Tibial artery (tissue), 4 donors: ENCODE results near the gene YIPF6.
"Not testable (repeated sequence)": the region's sequence is repeated elsewhere in the genome, so short reads cannot be mapped to it uniquely, and the experiment has no call there.

Experiments
- DNase-seq, 2 donors: peaks; one replicate each; pipeline ENCODE4 v3.0.0-alpha.2; 2019
- H3K27ac ChIP-seq, 2 donors: fragments of 200-600 bp; sonication (generic) in 1 of 2; 1 replicate in 1 of 2; 2 replicates in 1 of 2; pipeline ENCODE4 v1.5.1; 2018 to 2019; ENCODE audit warnings: mild to moderate bottlenecking in 1 of 2
- H3K27me3 ChIP-seq, 2 donors: fragments of 200-600 bp; sonication (generic) in 1 of 2; one replicate each; pipeline versions ENCODE4 v1.5.1 to v1.6.0; 2016 to 2019
- H3K36me3 ChIP-seq, 3 donors: fragments of 200-600 bp; sonication (generic) in 2 of 3; one replicate each; pipeline ENCODE4 v1.5.1; 2016 to 2019; ENCODE audit warnings: mild to moderate bottlenecking in 2 of 3
- H3K4me1 ChIP-seq, 4 donors: fragments of 200-600 bp; sonication (generic) in 2 of 4; 1 replicate in 3 of 4; 2 replicates in 1 of 4; pipeline ENCODE4 v1.5.1; 2016 to 2019
- H3K4me3 ChIP-seq, 2 donors: fragments of 200-600 bp; sonication (generic) in 1 of 2; 1 replicate in 1 of 2; 2 replicates in 1 of 2; pipeline ENCODE4 v1.5.1; 2018 to 2019; ENCODE audit warnings: mild to moderate bottlenecking in 2 of 2
- H3K9me3 ChIP-seq, 3 donors: fragments of 200-600 bp; sonication (generic) in 1 of 3; one replicate each; pipeline ENCODE4 v1.5.1; 2016 to 2019
- CTCF ChIP-seq, 2 experiments: fragments of 200-600 bp in 1 of 2; fragments of 450-650 bp in 1 of 2; IDR thresholded peaks; one replicate each; pipeline ENCODE4 v1.5.1; 2017 to 2019; ENCODE audit warnings: antibody characterized with exemption in 2 of 2, mild to moderate bottlenecking in 1 of 2, moderate library complexity in 1 of 2
- intact Hi-C: fragments of 100-400 bp; cut with DNase I; formaldehyde crosslinking; loops from one replicate; pipeline ENCODE4 v1.15.0; 2023; ENCODE audit warnings: low total_unique reads

The YIPF6 gene

GRCh38 chrX:68536429-68536828, 37.6 kb downstream of the YIPF6 start:
- H3K9me3 ChIP-seq = no peaks in the 10 kb centered on the region
- no peaks in the 10 kb centered on the region for H3K4me1 ChIP-seq
- DNase-seq = no peak
- intact Hi-C loops = no loop called here
- H3K27me3 ChIP-seq = no peaks in the 10 kb centered on the region
- no peak for TF ChIP-seq CTCF (IDR thresholded peaks at IDR 0.05)
- H3K27ac ChIP-seq = no peak overlapping the region
- H3K4me3 ChIP-seq = no peak overlapping the region
- peaks cover 0 to 8% (median 4%) of the 10 kb centered on the region in 3 donors for H3K36me3 ChIP-seq

DNA sequence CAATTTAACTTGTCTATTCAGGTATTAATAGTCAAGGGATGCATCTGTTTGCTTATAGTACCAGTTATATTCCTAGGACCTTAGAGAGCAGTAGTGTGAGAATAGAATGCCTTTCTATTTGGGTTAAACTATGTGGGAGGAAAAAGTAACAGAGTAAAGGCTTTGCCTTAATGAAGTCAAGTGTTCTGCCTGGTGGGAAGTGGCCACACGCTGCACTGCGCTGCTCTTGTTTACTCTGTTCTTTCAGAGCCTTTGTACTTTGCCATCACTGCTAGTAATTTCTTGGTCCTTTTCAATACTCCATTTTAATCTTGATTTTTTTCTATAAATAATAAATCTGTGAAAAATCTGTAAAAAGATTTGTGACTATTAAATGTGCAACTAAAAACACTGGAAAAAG, 38.0 kb downstream of the YIPF6 start:
- H3K27me3 ChIP-seq = no peaks in the 10 kb centered on the region
- DNase-seq = no peak
- no peak overlapping the region for H3K4me3 ChIP-seq
- peaks cover 0 to 3% (median 2%) of the 10 kb centered on the region in 3 donors for H3K36me3 ChIP-seq
- no peak overlapping the region for H3K27ac ChIP-seq
- no peaks in the 10 kb centered on the region for H3K9me3 ChIP-seq
- TF ChIP-seq CTCF (IDR thresholded peaks at IDR 0.05) = no peak
- no peaks in the 10 kb centered on the region for H3K4me1 ChIP-seq
- intact Hi-C loops = no loop called here

DNA sequence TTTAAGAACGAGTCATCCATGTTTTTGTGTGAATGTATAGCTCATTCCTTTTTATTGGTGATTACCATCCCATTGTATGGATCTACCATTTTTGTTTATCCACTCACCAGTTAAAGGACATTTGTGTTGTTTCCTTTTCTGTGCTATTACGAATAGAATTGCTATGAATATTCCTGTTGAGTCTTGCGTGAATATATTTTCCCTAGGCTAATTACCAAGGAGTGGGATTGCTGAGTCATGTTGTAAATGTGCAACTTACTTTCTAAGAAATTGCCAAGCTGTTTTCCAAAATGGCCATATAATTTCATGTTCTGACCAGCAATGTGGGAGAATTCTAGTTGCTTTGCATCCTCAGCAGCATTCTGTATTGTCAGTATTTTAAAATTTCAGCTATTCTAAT, 51.3 kb downstream of the YIPF6 start:
- no peaks in the 10 kb centered on the region for H3K27me3 ChIP-seq
- H3K4me1 ChIP-seq = no peaks in the 10 kb centered on the region
- no peak overlapping the region for H3K27ac ChIP-seq
- no peaks in the 10 kb centered on the region for H3K9me3 ChIP-seq
- H3K4me3 ChIP-seq = no peak overlapping the region
- intact Hi-C loops = no loop called here
- H3K36me3 ChIP-seq = no peaks in the 10 kb centered on the region
- no peak for DNase-seq
- TF ChIP-seq CTCF (IDR thresholded peaks at IDR 0.05) = no peak

DNA sequence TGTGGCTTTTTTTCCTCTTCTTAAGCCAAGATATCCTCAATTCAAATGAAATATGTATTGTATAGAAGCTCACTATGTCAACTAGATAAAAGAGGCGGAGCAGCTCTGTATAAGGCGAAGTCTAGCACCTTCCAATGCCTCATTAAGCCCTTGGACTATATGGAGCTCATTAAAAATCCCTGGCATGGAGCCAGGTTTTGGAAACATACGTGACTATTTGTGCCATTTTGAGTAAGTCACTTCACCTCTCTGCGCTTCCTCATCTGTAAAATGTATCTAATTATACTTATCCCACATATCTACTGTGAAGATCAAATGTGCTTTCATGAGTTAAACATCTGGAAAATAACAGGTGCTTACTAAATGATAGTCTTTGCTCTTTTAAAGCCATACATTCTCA, 57.2 kb downstream of the YIPF6 start:
- Histone ChIP-seq H3K27ac (no peak overlapping the region), H3K9me3 (peaks cover 0 to 2% (median 0%) of the 10 kb centered on the region in 3 donors), H3K4me3 (no peak overlapping the region), H3K36me3 (no peaks in the 10 kb centered on the region), H3K27me3 (no peaks in the 10 kb centered on the region), H3K4me1 (no peaks in the 10 kb centered on the region)
- intact Hi-C loops = no loop called here
- DNase-seq = no peak
- no peak for TF ChIP-seq CTCF (IDR thresholded peaks at IDR 0.05)

GRCh38 chrX:68557126-68557525, 58.3 kb downstream of the YIPF6 start:
- H3K27ac ChIP-seq, H3K36me3 ChIP-seq, H3K9me3 ChIP-seq, intact Hi-C loops, DNase-seq, H3K27me3 ChIP-seq, H3K4me1 ChIP-seq, H3K4me3 ChIP-seq: not testable (repeated sequence)

DNA sequence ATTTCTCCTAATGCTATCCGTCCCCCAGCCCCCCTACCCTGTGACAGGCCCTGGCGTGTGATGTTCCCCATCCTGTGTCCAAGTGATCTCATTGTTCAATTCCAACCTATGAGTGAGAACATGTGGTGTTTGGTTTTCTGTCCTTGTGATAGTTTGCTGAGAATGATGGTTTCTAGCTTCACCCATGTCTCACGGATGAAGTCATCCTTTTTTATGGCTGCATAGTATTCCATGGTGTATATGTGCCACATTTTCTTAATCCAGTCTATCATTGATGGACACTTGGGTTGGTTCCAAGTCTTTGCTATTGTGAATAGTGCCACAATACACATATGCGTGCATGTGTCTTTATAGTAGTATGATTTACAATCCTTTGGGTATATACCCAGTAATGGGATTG, 61.1 kb downstream of the YIPF6 start:
- H3K27ac ChIP-seq, H3K4me1 ChIP-seq, intact Hi-C loops, H3K36me3 ChIP-seq, H3K4me3 ChIP-seq, H3K27me3 ChIP-seq, DNase-seq, H3K9me3 ChIP-seq: not testable (repeated sequence)

DNA sequence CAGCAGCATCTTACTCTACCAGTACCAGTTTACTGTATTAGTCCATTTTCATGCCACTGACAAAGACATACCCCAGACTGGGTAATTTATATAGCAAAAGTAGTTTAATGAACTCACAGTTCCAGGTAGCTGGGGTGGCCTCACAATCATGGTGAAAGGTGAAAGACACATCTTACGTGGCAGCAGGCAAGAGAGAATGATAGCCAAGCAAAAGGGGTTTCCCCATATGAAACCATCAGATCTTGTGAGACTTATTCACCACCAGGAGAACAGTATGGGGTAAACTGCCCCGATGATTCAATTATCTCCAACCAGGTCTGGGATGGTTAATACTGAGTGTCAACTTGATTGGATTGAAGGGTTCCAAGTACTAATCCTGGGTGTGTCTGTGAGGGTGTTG, 69.3 kb downstream of the YIPF6 start:
- TF ChIP-seq CTCF (IDR thresholded peaks at IDR 0.05) = no peak
- Histone ChIP-seq H3K27me3 (no peaks in the 10 kb centered on the region), H3K36me3 (no peaks in the 10 kb centered on the region), H3K9me3 (no peaks in the 10 kb centered on the region), H3K27ac (no peak overlapping the region), H3K4me1 (no peaks in the 10 kb centered on the region), H3K4me3 (no peak overlapping the region)
- no peak for DNase-seq
- intact Hi-C loops = no loop called here
